Fibroblast of mammary gland (primary cell): Measurements from ENCODE around the gene IQCK.
A peak's percentile ranks its signal among the peaks of the same experiment; 100 is the strongest.

Experiments
- DNase-seq: peaks from one replicate; pipeline ENCODE4 v3.0.0-alpha.2; 2010; ENCODE audit warnings: low read depth
- H3K4me3 ChIP-seq: 2 replicates; pipeline ENCODE4 v1.5.1; 2011; ENCODE audit warnings: low read depth, mild to moderate bottlenecking, low read length, moderate library complexity; ENCODE audit not compliant: control insufficient read depth
- CTCF ChIP-seq: conservative IDR thresholded peaks from 2 replicates; pipeline ENCODE4 v1.5.1; 2011; ENCODE audit warnings: low read depth, low read length, inconsistent platforms; ENCODE audit not compliant: control insufficient read depth, insufficient read depth

Gene IQCK

GRCh38 chr16:19698480-19699465 is 19.3 kb upstream of the IQCK start:
- peak; percentile 68 for DNase-seq
- H3K4me3 ChIP-seq: no peak overlapping the region
- TF ChIP-seq CTCF: no peak

GRCh38 chr16:19699472-19699871 is 18.6 kb upstream of the IQCK start:
- H3K4me3 ChIP-seq: no peak overlapping the region
- no peak for TF ChIP-seq CTCF
- no peak for DNase-seq

GRCh38 chr16:19700319-19700781 is 17.7 kb upstream of the IQCK start:
- DNase-seq: peak; percentile 61
- TF ChIP-seq CTCF: no peak
- no peak overlapping the region for H3K4me3 ChIP-seq

GRCh38 chr16:19701091-19701490 is 17.0 kb upstream of the IQCK start:
- peak; percentile 30 for DNase-seq
- no peak for TF ChIP-seq CTCF
- H3K4me3 ChIP-seq: no peak overlapping the region

- TF ChIP-seq CTCF: no peak
- DNase-seq: no peak
- no peak overlapping the region for H3K4me3 ChIP-seq
Measured at GRCh38 chr16:19703172-19703889, 14.7 kb upstream of the IQCK start.

GRCh38 chr16:19704321-19705145 is 13.5 kb upstream of the IQCK start:
- H3K4me3 ChIP-seq: no peak overlapping the region
- TF ChIP-seq CTCF: no peak
- DNase-seq: peak; percentile 86
